GM21381 (cell line): ENCODE results near the gene CACNA1H.
"Not testable (repeated sequence)": the region's sequence is repeated elsewhere in the genome, so short reads cannot be mapped to it uniquely, and the experiment has no call there.

Experiments
- ATAC-seq: cut with Tn5 transposase; IDR thresholded peaks from one replicate; pipeline ENCODE4 v1.9.1; 2021; ENCODE audit warnings: mild to moderate bottlenecking, moderate library complexity; ENCODE audit not compliant: unreplicated experiment

The CACNA1H gene

GRCh38 chr16:1221628-1222552, 69.0 kb downstream of the CACNA1H start:
- no peak for ATAC-seq

- no peak for ATAC-seq
These were observed 69.8 kb downstream of the CACNA1H start for GRCh38 chr16:1222553-1223354.

- no peak for ATAC-seq
These were observed 70.7 kb downstream of the CACNA1H start for GRCh38 chr16:1223355-1224214.

GRCh38 chr16:1224558-1224957, 71.7 kb downstream of the CACNA1H start:
- no peak for ATAC-seq

GRCh38 chr16:1225051-1225451, 72.1 kb downstream of the CACNA1H start, which contains the start of gene TPSG1:
Gene TPSG1 (minus strand): TSS chr16:1225268. CDS start chr16:1225252, 16 bp downstream.
- ATAC-seq, result no peak

GRCh38 chr16:1225728-1226311, 72.9 kb downstream of the CACNA1H start:
- ATAC-seq, result not testable (repeated sequence)

- not testable (repeated sequence) for ATAC-seq
These were observed 73.8 kb downstream of the CACNA1H start for GRCh38 chr16:1226692-1227091.

GRCh38 chr16:1228227-1228626, 75.3 kb downstream of the CACNA1H start:
- ATAC-seq, result not testable (repeated sequence)

GRCh38 chr16:1229476-1229875, 76.6 kb downstream of the CACNA1H start:
- ATAC-seq, result not testable (repeated sequence)

GRCh38 chr16:1230084-1230470, 77.2 kb downstream of the CACNA1H start, which contains the start of gene TPSB2:
Gene TPSB2 (minus strand): TSS chr16:1230184. CDS start chr16:1229951, 233 bp downstream.
- ATAC-seq, result not testable (repeated sequence)

GRCh38 chr16:1230471-1231212, 77.7 kb downstream of the CACNA1H start:
- not testable (repeated sequence) for ATAC-seq

- ATAC-seq, result not testable (repeated sequence)
These were observed 78.4 kb downstream of the CACNA1H start for GRCh38 chr16:1231301-1231700.

GRCh38 chr16:1232049-1232748, 79.3 kb downstream of the CACNA1H start:
- ATAC-seq, result not testable (repeated sequence)

- not testable (repeated sequence) for ATAC-seq
These were observed 83.8 kb downstream of the CACNA1H start for GRCh38 chr16:1236659-1237058.

GRCh38 chr16:1237990-1238389, 85.1 kb downstream of the CACNA1H start:
- ATAC-seq, result no peak

- ATAC-seq, result not testable (repeated sequence)
These were observed 86.0 kb downstream of the CACNA1H start for GRCh38 chr16:1238909-1239308.

GRCh38 chr16:1239575-1239974, 86.7 kb downstream of the CACNA1H start:
- ATAC-seq, result not testable (repeated sequence)

GRCh38 chr16:1240436-1240835, 87.5 kb downstream of the CACNA1H start, which contains the start of gene TPSAB1:
Gene TPSAB1 (plus strand): TSS chr16:1240705. CDS start chr16:1240939, 234 bp downstream.
- ATAC-seq, result not testable (repeated sequence)

GRCh38 chr16:1241081-1241480, 88.2 kb downstream of the CACNA1H start:
- not testable (repeated sequence) for ATAC-seq
